OCI-LY1 (cell line): ENCODE data around the gene ETF1.

Experiments used
- EZH2 ChIP-seq: fragments of 200-600 bp; sonication (generic), shearing (Covaris generic); IDR thresholded peaks from 2 replicates; pipeline ENCODE4 v1.8.0; 2017; ENCODE audit warnings: borderline replicate concordance, mixed run types, mild to moderate bottlenecking, antibody characterized with exemption, low read length, moderate library complexity, mixed read lengths
- TF ChIP-seq, protein P1 (sequence below): fragments of 200-600 bp; sonication (generic), shearing (Covaris generic); IDR thresholded peaks from 2 replicates; pipeline ENCODE4 v1.5.1; 2017; ENCODE audit warnings: mild to moderate bottlenecking, antibody characterized with exemption, low read length, moderate library complexity, mixed read lengths

DNA sequence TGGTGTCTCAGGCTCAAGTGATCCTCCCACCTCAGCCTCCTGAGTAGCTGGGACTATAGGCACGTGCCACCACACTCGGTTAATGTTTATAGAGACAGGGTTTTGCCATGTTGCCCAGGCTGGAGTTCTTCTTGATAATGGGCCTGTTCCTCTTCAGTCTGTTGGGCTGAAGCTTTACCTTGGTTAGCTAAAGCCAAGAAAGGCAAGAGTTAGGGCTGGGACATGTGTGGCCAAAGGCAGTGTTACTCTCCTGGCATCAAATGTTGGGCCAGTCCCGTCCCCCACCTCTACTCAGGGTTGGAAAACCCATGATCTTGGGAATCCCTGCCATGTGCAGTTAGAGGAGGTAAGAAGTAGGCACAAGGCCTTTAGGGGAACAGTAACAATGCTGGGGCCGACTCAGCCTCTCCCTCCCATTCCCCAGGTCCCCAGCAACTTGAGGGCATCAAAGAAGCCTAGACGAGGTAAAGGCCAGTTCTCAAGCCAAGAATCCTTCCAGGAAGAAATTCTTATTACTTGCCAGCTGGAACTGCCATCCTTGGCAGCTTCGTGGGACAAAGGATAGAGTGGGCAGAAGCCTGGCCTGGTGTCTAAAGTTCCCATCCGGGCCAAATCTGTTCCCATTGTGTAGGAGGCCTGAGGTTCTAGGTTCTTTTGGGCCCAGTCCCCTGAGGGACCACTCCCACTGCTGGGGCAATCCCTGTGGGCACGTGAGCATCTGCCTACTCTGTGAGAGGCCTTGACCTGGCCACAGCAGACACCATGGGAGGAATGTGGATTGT, 73.3 kb downstream of the ETF1 start:
- TF ChIP-seq, protein P1, sequence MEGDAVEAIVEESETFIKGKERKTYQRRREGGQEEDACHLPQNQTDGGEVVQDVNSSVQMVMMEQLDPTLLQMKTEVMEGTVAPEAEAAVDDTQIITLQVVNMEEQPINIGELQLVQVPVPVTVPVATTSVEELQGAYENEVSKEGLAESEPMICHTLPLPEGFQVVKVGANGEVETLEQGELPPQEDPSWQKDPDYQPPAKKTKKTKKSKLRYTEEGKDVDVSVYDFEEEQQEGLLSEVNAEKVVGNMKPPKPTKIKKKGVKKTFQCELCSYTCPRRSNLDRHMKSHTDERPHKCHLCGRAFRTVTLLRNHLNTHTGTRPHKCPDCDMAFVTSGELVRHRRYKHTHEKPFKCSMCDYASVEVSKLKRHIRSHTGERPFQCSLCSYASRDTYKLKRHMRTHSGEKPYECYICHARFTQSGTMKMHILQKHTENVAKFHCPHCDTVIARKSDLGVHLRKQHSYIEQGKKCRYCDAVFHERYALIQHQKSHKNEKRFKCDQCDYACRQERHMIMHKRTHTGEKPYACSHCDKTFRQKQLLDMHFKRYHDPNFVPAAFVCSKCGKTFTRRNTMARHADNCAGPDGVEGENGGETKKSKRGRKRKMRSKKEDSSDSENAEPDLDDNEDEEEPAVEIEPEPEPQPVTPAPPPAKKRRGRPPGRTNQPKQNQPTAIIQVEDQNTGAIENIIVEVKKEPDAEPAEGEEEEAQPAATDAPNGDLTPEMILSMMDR, result no peak
- TF ChIP-seq EZH2, result no peak
